GM21390 (cell line): ENCODE results near the gene ERCC5.
A peak's percentile ranks its signal among the peaks of the same experiment; 100 is the strongest.

Experiments
- ATAC-seq: cut with Tn5 transposase; IDR thresholded peaks from one replicate; pipeline ENCODE4 v1.9.1; 2021; ENCODE audit not compliant: unreplicated experiment

ERCC5 gene

GRCh38 chr13:102839462-102839861, 6.4 kb upstream of the ERCC5 start:
- ATAC-seq, result no peak

GRCh38 chr13:102845289-102845629, 573 bp upstream of the ERCC5 start:
- peak; percentile 18 for ATAC-seq

GRCh38 chr13:102846261-102847015, 606 bp downstream of the ERCC5 start:
- ATAC-seq, result peak; percentile 38

GRCh38 chr13:102847272-102848234, 1.7 kb downstream of the ERCC5 start:
- peak; percentile 15 for ATAC-seq

GRCh38 chr13:102848956-102849355, 3.1 kb downstream of the ERCC5 start:
- ATAC-seq, result no peak

- no peak for ATAC-seq
Measured at GRCh38 chr13:102852556-102852955, 6.7 kb downstream of the ERCC5 start.

- ATAC-seq, result peak; percentile 61
Measured at GRCh38 chr13:102854675-102855074, 8.8 kb downstream of the ERCC5 start.

- no peak for ATAC-seq
Measured at GRCh38 chr13:102856557-102856956, 10.7 kb downstream of the ERCC5 start.

GRCh38 chr13:102862624-102863210, 16.9 kb downstream of the ERCC5 start:
- no peak for ATAC-seq

GRCh38 chr13:102863590-102863989, 17.8 kb downstream of the ERCC5 start:
- no peak for ATAC-seq

GRCh38 chr13:102868366-102868936, 22.6 kb downstream of the ERCC5 start:
- no peak for ATAC-seq

GRCh38 chr13:102869948-102870676, 24.3 kb downstream of the ERCC5 start:
- peak; percentile 17 for ATAC-seq

- peak; percentile 71 for ATAC-seq
Measured at GRCh38 chr13:102870677-102871415, 25.0 kb downstream of the ERCC5 start.

- ATAC-seq, result no peak
Measured at GRCh38 chr13:102872131-102872530, 26.3 kb downstream of the ERCC5 start.

GRCh38 chr13:102872531-102872930, 26.7 kb downstream of the ERCC5 start:
- no peak for ATAC-seq

- peak; percentile 68 for ATAC-seq
Measured at GRCh38 chr13:102873653-102874052, 27.8 kb downstream of the ERCC5 start.

- ATAC-seq, result no peak
Measured at GRCh38 chr13:102875256-102875655, 29.4 kb downstream of the ERCC5 start.

- no peak for ATAC-seq
Measured at GRCh38 chr13:102877303-102877702, 31.5 kb downstream of the ERCC5 start.

- no peak for ATAC-seq
Measured at GRCh38 chr13:102878481-102878880, 32.6 kb downstream of the ERCC5 start.
